ENCODE results near the gene PC. TPM values are rescaled to one million over a fixed set of nuclear protein-coding genes. Genes with fewer than 3 reads are reported as not detected.

The PC gene
- total RNA-seq, 2 donors from 2014 or later: 12.2 to 81.7 TPM

DNA sequence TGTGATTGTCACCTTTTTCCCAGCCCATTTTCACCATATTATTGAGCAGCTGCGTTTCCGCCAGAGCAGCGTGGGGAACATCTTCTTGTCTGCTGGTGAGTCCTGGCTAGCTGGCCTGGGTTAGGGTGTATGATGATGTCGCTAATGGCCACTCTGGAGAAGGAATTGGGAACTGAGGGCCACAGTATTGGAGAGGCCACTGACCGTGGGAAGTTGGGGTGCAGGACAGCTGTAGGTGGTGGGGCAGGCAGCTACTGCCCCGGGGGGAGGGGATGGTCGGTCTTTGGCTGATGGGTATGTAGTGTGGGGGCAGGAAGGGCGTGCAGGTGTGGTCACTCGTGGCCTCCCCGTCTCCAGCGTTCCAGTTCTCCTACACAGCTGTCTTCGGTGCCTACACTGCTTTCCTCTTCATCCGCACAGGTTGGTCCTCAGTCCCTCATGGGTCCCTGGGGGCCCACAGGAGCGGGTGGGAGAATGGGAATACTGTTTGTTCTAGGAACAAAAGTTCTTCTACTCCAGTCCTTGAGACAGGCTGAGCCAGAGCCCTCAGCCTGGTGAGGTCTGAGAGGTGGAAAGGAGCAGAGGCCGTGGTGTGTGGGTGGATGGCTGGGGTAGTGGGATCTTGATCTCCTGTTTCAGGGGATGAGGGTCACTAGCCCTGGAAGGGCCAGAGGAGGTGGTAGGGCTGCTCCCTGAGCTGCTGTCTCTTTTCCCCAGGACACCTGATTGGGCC is 112.9 kb downstream of the PC start:
- H3K27me3 ChIP-seq: no peaks in the 10 kb centered on the region
- WGBS, 2 donors: 84 to 86% methylated on average over 13 to 15 of the region's 15 CpGs
- H3K9me3 ChIP-seq: no peaks in the 10 kb centered on the region
- TF ChIP-seq CTCF (IDR thresholded peaks at IDR 0.05): no peak
- no peak overlapping the region for H3K27ac ChIP-seq
- peaks cover 0 to 6% of the 10 kb centered on the region in 2 donors for H3K36me3 ChIP-seq (replicated peaks in 1 of 2; ENCODE audit: insufficient read depth in 1 of 2, low read depth in 2 of 2)
- H3K4me3 ChIP-seq: no peak overlapping the region
- intact Hi-C loops (cut with DNase I): no loop called here
- ATAC-seq (no peak), DNase-seq (peak in 1 of 4 donors; percentile 11)
- H3K4me1 ChIP-seq: peaks cover 41% of the 10 kb centered on the region

DNA sequence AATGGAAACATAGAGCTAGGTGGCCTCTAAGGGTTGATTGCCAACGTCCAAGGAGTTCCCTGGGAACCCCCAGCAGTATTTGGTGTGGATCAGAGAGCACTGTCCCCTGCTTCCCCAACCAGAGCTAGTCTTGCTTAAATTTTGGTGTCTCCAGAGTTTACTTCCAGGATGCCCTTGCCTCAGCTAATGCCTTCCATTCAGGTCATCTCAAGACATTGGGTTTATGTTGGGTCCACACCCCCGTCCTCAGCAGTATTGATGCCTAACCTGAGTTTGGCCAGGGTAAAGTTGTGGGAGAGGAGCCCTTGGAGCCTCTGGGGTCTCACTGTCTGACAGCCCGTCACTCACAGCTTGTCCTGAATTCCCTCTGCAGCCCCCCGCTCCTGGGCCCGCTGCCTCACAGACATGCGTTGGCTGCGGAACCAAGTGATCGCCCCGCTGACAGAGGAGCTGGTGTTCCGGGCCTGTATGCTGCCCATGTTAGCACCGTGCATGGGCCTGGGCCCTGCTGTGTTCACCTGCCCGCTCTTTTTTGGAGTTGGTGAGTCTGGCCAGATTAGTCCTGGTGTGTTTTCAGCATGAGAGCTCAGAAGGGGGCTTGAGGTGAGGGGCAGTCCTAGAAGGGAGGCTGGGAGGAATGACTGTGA is 113.6 kb downstream of the PC start:
- Histone ChIP-seq H3K9me3 (no peaks in the 10 kb centered on the region), H3K27ac (peak overlapping the region in 1 of 4 donors; percentile 98), H3K27me3 (no peaks in the 10 kb centered on the region), H3K36me3 (replicated peaks in 1 of 2; ENCODE audit: insufficient read depth in 1 of 2, low read depth in 2 of 2) (peaks cover 0 to 6% of the 10 kb centered on the region in 2 donors), H3K4me1 (peaks cover 42% of the 10 kb centered on the region), H3K4me3 (no peak overlapping the region)
- intact Hi-C loops (cut with DNase I): no loop called here
- TF ChIP-seq POLR2A (IDR thresholded peaks at IDR 0.05): no peak
- no peak for TF ChIP-seq CTCF (IDR thresholded peaks at IDR 0.05)
- DNase-seq: peak in 2 of 4 donors; percentile 11 to 15
- WGBS, 2 donors: 83 to 87% methylated on average over 5 to 12 of the region's 12 CpGs
- no peak for ATAC-seq

- Histone ChIP-seq H3K4me3 (peak overlapping the region; percentile 88 to 90), H3K27ac (peak overlapping the region; percentile 76 to 98 (median 94)), H3K4me1 (peaks cover 42% of the 10 kb centered on the region), H3K9me3 (no peaks in the 10 kb centered on the region), H3K27me3 (no peaks in the 10 kb centered on the region), H3K36me3 (replicated peaks in 1 of 2; ENCODE audit: insufficient read depth in 1 of 2, low read depth in 2 of 2) (peaks cover 0 to 6% of the 10 kb centered on the region in 2 donors)
- DNase-seq (peak in 1 of 4 donors; percentile 29), ATAC-seq (no peak)
- 12 to 28% methylated on average over 8 to 16 of the region's 16 CpGs for WGBS, 2 donors
- no peak for TF ChIP-seq CTCF (IDR thresholded peaks at IDR 0.05)
- TF ChIP-seq POLR2A (IDR thresholded peaks at IDR 0.05): no peak
- intact Hi-C loops (cut with DNase I): no loop called here
These were observed 114.2 kb downstream of the PC start for GRCh38 chr11:66843776-66844495.

DNA sequence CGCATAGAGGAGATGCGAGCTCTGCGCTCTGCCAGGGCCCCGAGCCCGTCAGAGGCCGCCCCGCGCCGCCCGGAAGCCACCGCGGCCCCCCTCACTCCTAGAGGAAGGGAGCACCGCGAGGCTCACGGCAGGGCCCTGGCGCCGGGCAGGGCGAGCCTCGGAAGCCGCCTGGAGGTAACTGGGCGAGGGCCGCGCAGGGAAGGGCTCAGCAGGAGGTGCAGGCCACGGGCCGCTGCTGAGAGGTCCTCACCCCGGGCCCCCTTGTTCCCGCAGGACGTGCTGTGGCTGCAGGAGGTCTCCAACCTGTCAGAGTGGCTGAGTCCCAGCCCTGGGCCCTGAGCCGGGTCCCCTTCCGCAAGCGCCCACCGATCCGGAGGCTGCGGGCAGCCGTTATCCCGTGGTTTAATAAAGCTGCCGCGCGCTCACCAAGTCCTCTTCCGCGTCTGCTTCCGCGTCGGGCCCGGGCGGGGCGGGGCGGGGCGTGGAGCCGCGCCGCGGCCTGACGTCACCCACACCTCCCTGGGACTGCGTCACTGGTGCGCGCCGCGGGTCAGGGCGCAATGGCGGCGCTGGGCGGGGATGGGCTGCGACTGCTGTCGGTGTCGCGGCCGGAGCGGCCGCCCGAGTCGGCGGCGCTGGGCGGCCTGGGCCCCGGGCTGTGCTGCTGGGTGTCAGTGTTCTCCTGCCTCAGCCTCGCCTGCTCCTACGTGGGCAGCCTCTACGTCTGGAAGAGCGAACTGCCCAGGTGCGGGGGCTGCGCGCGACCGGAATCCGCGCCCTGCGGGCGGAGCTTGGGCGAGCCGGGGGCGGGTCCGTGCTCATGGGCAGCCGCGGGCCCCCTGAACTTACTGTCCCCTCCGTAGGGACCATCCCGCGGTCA is 115.0 kb downstream of the PC start, which contains the start of gene RCE1:
Gene RCE1, plus strand, starts transcription at position 546 of the 880 bp plus-strand sequence. Its CDS starts 15 bp downstream, at position 561.
- peaks cover 0 to 6% of the 10 kb centered on the region in 2 donors for H3K36me3 ChIP-seq (replicated peaks in 1 of 2; ENCODE audit: insufficient read depth in 1 of 2, low read depth in 2 of 2)
- WGBS, 2 donors: 0 to 1% methylated on average over 16 to 77 of the region's 98 CpGs
- no peaks in the 10 kb centered on the region for H3K9me3 ChIP-seq
- H3K4me3 ChIP-seq: peak within 1 kb of the TSS; percentile 88 to 90
- H3K27me3 ChIP-seq: no peaks in the 10 kb centered on the region
- TF ChIP-seq CTCF (IDR thresholded peaks at IDR 0.05) (no peak), POLR2A (IDR thresholded peaks at IDR 0.05) (peak; percentile 86 to 90 (median 88))
- peaks cover 42% of the 10 kb centered on the region for H3K4me1 ChIP-seq
- DNase-seq: peak; percentile 89 to 93 (median 92)
- H3K27ac ChIP-seq: peak within 1 kb of the TSS; percentile 76 to 98 (median 94)
- intact Hi-C loops (cut with DNase I): no loop called here
- ATAC-seq: peak; percentile 98

Measured in body of pancreas (tissue), 4 donors.